Gastrocnemius medialis (tissue), 4 donors: ENCODE measurements around the gene LRRC63. TPM values are rescaled to one million over a fixed set of nuclear protein-coding genes. Genes with fewer than 3 reads are reported as not detected.

Experiments
- ATAC-seq, 2 donors: fragments of 150-250 bp; one replicate each; pipeline ENCODE4 v1.9.1; 2016
- DNase-seq, 2 donors: peaks; one replicate each; pipeline ENCODE4 v3.0.0-alpha.2; 2019
- H3K27ac ChIP-seq, 4 donors: fragments of 200-600 bp; sonication (generic); 1 replicate in 1 of 4; 2 replicates in 3 of 4; pipeline ENCODE4 v1.5.1; 2016 to 2018; ENCODE audit warnings: mild to moderate bottlenecking in 2 of 4, moderate library complexity in 1 of 4
- H3K27me3 ChIP-seq, 3 donors: fragments of 200-600 bp; sonication (generic) in 2 of 3; 1 replicate in 1 of 3; 2 replicates in 2 of 3; pipeline versions ENCODE4 v1.5.1 to v1.6.0; 2016 to 2019; ENCODE audit warnings: mild to moderate bottlenecking in 1 of 3, moderate library complexity in 1 of 3
- H3K36me3 ChIP-seq, 2 donors: fragments of 200-600 bp; sonication (generic) in 1 of 2; one replicate each; pipeline ENCODE4 v1.5.1; 2017 to 2018
- H3K4me1 ChIP-seq, 2 donors: fragments of 200-600 bp; sonication (generic) in 1 of 2; one replicate each; pipeline ENCODE4 v1.5.1; 2016 to 2017; ENCODE audit warnings: mild to moderate bottlenecking in 2 of 2
- H3K4me3 ChIP-seq, 4 donors: fragments of 200-600 bp; sonication (generic) in 3 of 4; 1 replicate in 1 of 4; 2 replicates in 3 of 4; pipeline ENCODE4 v1.5.1; 2016 to 2019; ENCODE audit warnings: mild to moderate bottlenecking in 2 of 4
- H3K9me3 ChIP-seq, 3 donors: fragments of 200-600 bp; sonication (generic) in 2 of 3; 1 replicate in 1 of 3; 2 replicates in 2 of 3; pipeline ENCODE4 v1.5.1; 2016 to 2019
- CTCF ChIP-seq, 5 experiments: fragments of 450-650 bp in 3 of 5; fragments of 200-600 bp in 2 of 5; sonication (generic) in 2 of 5; IDR thresholded peaks in 4 of 5; conservative IDR thresholded peaks in 1 of 5; 1 replicate in 4 of 5; 2 replicates in 1 of 5; pipeline ENCODE4 v1.5.1; 2016 to 2019; ENCODE audit warnings: antibody characterized with exemption in 5 of 5, mild to moderate bottlenecking in 3 of 5, moderate library complexity in 3 of 5
- POLR2A ChIP-seq, 2 donors: fragments of 450-650 bp; IDR thresholded peaks; one replicate each; pipeline ENCODE4 v1.6.1; 2017; ENCODE audit warnings: antibody characterized with exemption in 2 of 2, mild to moderate bottlenecking in 2 of 2, moderate library complexity in 2 of 2
- in situ Hi-C, 4 donors: fragments of 200-750 bp; cut with MboI; loops; one replicate each; pipeline versions ENCODE4 v1.15.0 to v1.8.0; 2017; ENCODE audit warnings: low sequenced_read_pairs in 4 of 4
- intact Hi-C: fragments of 100-400 bp; cut with DNase I; formaldehyde crosslinking; loops from one replicate; pipeline ENCODE4 v1.15.1; 2023; ENCODE audit warnings: low total_unique reads
- total RNA-seq, 4 donors: library from RNA; depleted of rRNA; stranded (reverse); fragments of >200 nt; gene quantifications; one replicate each; pipeline versions ENCODE4 v1.1.0 to v1.2.3, GENCODE V29; 2016

The LRRC63 gene
- total RNA-seq, 4 donors from 2014 or later = not detected

- no peaks in the 10 kb centered on the region for H3K9me3 ChIP-seq
- H3K27me3 ChIP-seq = peaks cover 0 to 7% (median 0%) of the 10 kb centered on the region in 3 donors
- no peaks in the 10 kb centered on the region for H3K36me3 ChIP-seq
- DNase-seq (no peak), ATAC-seq (no peak)
- H3K27ac ChIP-seq = no peak overlapping the region
- TF ChIP-seq CTCF (IDR thresholded peaks at IDR 0.05 in 4 of 5, conservative IDR thresholded peaks at IDR 0.05 in 1 of 5) (no peak), POLR2A (IDR thresholded peaks at IDR 0.05) (no peak)
- no peaks in the 10 kb centered on the region for H3K4me1 ChIP-seq
- intact Hi-C loops (no loop called here), in situ Hi-C loops (loop anchor here in 2 of 4 donors (25.0 kb wide), 2 partner anchors 354 to 654 kb away; no protein-coding TSS in a partner anchor)
- no peak overlapping the region for H3K4me3 ChIP-seq
Measured at GRCh38 chr13:46166224-46166584, 45.5 kb upstream of the LRRC63 start.

- H3K9me3 ChIP-seq = no peaks in the 10 kb centered on the region
- DNase-seq = no peak
- in situ Hi-C loops = loop anchor here in 2 of 4 donors (25.0 kb wide), 2 partner anchors 355 to 655 kb away; no protein-coding TSS in a partner anchor
- no peak for ATAC-seq
- no peaks in the 10 kb centered on the region for H3K4me1 ChIP-seq
- peaks cover 0 to 7% (median 0%) of the 10 kb centered on the region in 3 donors for H3K27me3 ChIP-seq
- no peak overlapping the region for H3K27ac ChIP-seq
- TF ChIP-seq CTCF (IDR thresholded peaks at IDR 0.05 in 4 of 5, conservative IDR thresholded peaks at IDR 0.05 in 1 of 5) (no peak), POLR2A (IDR thresholded peaks at IDR 0.05) (no peak)
- H3K4me3 ChIP-seq = no peak overlapping the region
- no peaks in the 10 kb centered on the region for H3K36me3 ChIP-seq
- intact Hi-C loops = no loop called here
Measured at GRCh38 chr13:46166947-46167610, 44.6 kb upstream of the LRRC63 start.

- ATAC-seq (no peak), DNase-seq (peak in 1 of 2 donors; percentile 20)
- H3K36me3 ChIP-seq = no peaks in the 10 kb centered on the region
- no peak overlapping the region for H3K27ac ChIP-seq
- in situ Hi-C loops = loop anchor here in 2 of 4 donors (25.0 kb wide), 2 partner anchors 356 to 656 kb away; no protein-coding TSS in a partner anchor
- no peaks in the 10 kb centered on the region for H3K4me1 ChIP-seq
- H3K9me3 ChIP-seq = no peaks in the 10 kb centered on the region
- intact Hi-C loops = no loop called here
- peaks cover 0 to 7% (median 0%) of the 10 kb centered on the region in 3 donors for H3K27me3 ChIP-seq
- no peak overlapping the region for H3K4me3 ChIP-seq
- TF ChIP-seq POLR2A (IDR thresholded peaks at IDR 0.05) = no peak
- TF ChIP-seq CTCF (IDR thresholded peaks at IDR 0.05 in 4 of 5, conservative IDR thresholded peaks at IDR 0.05 in 1 of 5) = no peak
Measured at GRCh38 chr13:46168341-46168740, 43.4 kb upstream of the LRRC63 start.

GRCh38 chr13:46168783-46169182 is 42.9 kb upstream of the LRRC63 start:
- ATAC-seq (no peak), DNase-seq (no peak)
- no peaks in the 10 kb centered on the region for H3K36me3 ChIP-seq
- peaks cover 0 to 7% (median 0%) of the 10 kb centered on the region in 3 donors for H3K27me3 ChIP-seq
- in situ Hi-C loops (loop anchor here in 2 of 4 donors (25.0 kb wide), 2 partner anchors 356 to 656 kb away; no protein-coding TSS in a partner anchor), intact Hi-C loops (no loop called here)
- no peak for TF ChIP-seq CTCF (IDR thresholded peaks at IDR 0.05 in 4 of 5, conservative IDR thresholded peaks at IDR 0.05 in 1 of 5)
- no peak for TF ChIP-seq POLR2A (IDR thresholded peaks at IDR 0.05)
- H3K9me3 ChIP-seq = no peaks in the 10 kb centered on the region
- no peak overlapping the region for H3K27ac ChIP-seq
- no peak overlapping the region for H3K4me3 ChIP-seq
- H3K4me1 ChIP-seq = no peaks in the 10 kb centered on the region
